HG02970 (cell line): ENCODE measurements around the gene IQSEC2.
A peak's percentile ranks its signal among the peaks of the same experiment; 100 is the strongest.

Experiments
- ATAC-seq: cut with Tn5 transposase; IDR thresholded peaks from one replicate; pipeline ENCODE4 v1.9.1; 2021; ENCODE audit warnings: mild to moderate bottlenecking, moderate library complexity, moderate number of reproducible peaks; ENCODE audit not compliant: unreplicated experiment, low FRiP score

IQSEC2 gene

DNA sequence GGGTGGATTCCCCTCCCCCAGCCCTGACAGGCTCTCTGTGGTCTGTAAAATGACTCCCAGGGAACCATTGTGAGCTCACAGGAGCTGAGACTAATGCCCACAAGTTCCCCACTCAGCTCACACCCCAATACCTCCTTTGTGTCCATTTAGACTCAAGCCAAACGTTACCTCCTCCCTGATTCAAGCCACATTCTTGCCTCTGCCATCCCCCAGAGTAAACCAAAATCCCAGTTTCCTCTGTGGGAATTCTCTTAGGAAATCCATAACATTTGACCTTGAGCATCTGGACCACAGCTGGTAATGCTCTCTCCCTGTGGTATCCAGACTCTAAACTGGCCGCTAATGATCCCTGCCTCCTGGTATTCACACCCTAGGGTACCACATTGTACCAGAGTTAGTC, 30.1 kb downstream of the IQSEC2 start:
- ATAC-seq = no peak

DNA sequence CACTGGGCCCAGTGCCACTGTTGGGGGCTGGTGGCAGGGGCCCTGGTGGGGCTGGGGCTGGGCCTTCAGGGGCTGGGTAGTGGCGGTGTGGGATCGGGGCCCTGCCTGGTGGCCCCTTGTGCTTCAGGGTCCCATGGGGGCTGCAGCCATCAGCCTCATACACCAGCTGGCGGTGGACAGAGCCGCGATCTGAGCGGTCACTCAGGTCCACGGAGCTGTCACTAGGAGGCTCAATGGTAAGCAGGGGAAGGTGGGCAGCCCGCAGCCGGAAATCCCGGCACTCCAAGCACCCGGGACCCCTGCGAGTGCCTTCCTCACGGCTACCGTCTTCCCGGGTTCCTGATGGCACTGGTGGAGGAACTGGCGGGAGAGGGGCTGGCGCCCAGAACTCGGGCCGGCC, 30.8 kb downstream of the IQSEC2 start:
- ATAC-seq = no peak

DNA sequence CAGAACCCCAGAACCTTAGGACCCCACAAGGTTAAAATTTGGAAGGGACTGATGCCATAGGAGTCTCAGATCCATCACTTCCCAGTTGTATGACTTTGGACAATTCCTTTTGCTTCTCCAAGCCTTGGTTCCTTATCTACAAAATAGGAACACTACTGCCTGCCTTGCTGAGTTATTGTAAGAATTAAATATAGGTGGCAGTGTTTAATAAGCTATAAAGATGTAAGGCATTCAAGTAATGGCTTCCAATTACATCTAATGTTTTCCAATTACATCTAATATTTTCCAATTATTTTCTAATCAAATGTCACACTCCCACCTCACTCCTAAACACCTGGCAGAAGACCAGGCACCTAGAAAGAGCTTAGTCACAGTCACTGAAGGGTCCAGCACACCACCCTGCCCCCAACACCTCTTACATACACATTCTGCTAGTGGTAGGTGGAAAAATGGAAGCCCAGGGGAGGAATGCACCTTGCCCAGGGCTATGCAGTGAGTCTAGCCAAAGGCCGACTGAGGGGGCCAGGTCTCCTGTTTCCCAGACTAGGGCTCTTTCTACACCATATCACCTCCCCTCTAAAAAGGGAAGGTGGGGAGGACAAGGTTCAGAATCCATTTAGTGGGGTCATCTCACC, 31.9 kb downstream of the IQSEC2 start:
- ATAC-seq = no peak

DNA sequence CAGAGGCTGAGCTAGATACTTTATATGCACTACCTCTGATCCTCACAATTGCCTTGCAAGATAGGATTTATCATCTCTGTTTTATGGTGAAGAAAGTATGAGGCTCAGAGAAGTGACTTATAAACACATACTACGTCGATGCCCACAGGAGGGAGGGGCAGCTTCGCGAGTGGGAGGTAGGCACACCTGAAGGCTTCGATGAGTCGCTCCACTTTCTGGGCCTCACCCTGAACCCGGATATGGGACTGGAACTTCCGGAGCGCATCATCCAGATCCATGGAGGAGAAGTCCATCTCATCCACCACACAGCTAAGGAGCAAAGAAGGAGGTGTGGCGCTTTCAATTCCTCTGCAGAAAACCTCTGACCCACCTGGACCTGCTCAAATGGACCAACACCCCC, 33.5 kb downstream of the IQSEC2 start:
- no peak for ATAC-seq

DNA sequence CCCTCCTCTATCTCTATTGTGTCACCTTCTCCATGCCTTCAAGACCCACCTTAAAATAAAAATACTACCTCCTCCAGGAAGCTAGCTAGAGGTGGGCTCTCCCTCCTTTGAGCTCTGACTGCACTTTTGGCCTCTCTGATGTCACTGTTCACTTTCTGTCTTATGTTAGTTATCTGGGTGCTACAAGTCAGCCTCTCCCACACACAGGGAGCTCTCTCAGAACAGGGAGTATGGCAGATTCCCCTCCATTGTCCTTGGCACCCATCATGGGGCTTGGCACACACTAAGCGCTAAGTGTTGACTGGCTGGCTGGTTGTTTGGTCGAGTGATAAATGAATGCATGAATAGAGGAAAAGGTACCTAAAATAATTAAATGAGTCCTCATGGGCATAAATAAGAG, 35.2 kb downstream of the IQSEC2 start:
- no peak for ATAC-seq

DNA sequence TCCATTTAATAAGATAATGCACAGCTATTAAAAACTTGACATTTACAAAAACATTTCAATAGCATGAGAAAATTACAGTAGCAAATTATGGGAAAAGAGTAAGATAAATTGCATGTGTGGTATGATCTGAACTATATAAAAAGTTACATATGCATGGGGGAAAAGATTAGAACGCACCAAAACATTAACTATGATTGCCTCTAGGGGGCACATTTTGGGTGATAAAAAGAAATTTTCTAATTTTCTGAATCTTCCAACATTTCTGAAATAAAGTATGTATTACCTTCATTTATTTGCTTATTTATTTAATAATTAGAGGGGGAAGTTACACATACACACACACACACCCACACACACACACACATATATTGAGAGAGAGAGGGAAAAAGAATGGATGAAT, 36.8 kb downstream of the IQSEC2 start:
- no peak for ATAC-seq

DNA sequence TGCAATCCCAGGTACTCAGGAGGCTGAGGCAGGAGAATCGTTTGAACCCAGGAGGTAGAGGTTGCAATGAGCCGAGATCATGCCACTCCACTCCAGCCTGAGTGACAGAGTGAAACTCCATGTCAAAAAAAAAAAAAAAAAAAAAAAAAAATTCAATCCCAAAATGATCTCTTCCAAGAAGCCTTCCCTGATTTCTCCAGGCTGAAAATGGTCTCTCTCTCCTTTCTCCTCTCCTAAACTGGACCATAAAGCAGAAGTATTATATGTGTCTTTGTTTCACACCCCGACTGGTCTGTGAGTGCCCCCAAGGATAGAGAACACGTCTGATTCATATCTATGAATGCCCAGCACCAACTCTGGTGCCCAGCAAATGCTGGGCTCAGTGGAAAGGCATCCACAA, 39.1 kb downstream of the IQSEC2 start:
- ATAC-seq = no peak

DNA sequence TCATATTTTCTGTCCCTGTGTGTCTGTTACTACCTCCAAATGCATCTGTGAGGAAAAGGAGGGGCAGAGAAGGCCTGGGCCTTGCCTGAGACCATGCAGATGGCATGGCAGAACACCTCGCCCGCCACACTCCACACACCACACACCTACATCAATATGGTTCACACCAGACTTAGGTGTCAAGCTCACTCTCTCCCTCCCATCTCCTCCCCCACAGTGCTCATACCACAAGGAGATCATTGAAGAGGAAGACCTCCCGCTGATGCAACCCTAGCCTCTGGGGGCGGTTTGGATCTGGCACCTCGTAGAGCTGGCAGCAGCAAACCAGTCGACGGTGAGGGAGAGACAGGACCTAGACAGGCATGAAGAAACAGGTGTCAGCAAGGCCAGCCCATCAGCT, 39.8 kb downstream of the IQSEC2 start:
- ATAC-seq = no peak

DNA sequence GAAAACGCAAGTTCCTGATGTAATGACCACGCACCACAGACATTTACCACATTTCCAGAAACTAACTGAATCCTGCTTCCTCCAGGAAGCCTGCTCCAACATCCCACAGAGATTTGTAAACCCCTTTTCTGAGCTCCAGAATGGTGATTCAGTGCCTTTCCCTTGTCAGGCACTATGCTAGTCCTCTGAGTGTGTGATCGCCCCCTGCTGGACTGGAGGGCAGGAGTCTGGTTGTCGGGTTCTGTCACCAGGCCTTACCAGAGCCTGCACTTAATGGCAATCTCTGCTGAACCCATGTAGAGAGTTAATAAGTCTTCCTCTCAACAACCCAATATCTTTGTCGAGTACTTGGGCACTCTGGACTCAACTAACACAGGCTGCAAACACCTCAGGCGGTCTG, 41.9 kb downstream of the IQSEC2 start:
- no peak for ATAC-seq

DNA sequence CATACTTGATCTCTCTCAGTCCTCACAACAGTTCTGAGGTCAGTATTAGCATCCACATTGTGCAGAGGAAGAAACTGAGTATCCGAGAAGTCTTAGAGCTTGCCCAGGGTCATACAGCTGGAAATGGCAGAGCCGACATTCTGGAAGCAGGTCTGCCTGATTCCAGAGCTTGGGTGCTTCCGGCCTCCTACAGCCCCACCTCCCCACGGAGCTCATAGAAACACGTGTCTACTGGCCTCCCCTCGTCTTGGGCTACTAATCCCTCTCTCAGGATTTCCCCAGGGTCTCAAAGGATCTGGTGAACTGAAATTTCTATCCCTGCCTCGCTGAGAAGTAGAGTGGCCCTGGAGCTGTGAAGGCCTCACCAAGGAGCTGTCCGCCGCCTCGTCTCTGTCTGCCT, 44.3 kb downstream of the IQSEC2 start:
- no peak for ATAC-seq

DNA sequence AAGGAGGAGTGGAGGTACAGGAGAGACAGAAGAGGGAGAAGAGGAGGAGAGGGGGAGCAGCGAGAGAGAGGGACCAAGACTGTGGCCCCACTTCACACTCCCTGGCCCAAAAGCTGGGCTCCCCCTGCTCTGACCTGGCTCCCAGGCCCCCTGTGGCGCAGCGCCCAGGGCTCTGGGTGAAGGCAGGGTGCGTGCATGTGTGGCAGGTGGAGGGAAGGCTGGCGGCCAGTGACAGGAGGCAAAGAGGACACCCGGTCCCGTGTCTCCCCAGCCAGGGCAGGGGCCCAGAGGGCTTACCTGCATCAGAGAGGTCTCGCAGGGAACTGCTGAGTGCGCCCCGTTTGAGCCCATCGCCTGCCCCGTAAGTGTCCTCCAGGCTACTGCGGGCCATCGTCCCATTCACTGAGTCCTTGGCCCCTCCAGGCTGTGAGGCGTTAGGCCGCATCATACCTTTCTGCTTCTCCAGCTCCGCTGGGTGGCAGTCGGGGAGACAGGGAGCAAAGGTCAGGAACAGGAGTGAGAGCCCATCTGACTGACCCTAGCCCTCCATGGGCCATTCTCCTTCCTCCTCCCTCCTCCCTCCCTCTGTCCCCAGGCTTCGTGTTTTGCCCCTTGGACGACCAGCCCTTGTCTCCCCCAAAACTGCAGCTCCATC, 45.2 kb downstream of the IQSEC2 start:
- ATAC-seq = no peak

DNA sequence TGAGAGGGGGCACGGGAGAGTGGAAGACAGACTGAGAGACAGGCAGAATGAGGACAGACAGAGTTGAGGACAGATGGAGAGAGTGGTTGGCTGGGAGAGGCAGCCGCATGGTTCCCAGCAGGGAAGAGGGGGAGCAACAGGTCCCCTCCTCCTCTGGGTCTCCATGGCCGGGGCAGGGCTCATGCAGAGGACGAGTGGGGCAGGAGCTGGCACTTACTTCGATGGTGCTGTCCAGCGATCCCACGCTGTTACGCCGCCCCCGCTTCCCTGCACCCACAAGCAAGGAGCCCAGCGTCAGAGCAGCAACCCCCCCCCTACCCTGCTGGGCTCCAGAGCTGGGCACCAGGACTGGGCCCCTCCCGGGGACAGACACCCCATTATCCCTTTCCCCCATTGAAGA, 45.8 kb downstream of the IQSEC2 start:
- ATAC-seq = no peak

DNA sequence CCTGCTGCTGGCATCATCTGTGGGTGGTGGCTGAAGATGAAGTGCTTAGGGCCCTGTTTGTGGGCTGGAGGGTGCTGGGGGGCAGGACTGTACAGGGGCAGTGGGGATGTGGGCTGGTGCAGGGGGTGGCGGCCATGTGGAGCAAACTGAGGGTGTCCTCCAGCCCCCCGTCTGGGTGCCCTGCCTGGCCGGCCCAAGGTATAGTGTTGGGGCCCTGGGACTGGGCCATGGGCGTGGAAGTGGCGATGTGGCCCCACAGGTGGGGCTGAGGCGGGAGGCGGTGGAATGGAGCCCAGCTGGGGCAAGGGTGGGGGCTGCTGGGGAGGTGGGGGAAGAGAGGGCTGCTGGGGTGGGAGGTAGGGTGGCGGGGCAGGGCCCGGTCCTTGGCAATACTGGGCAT, 46.9 kb downstream of the IQSEC2 start:
- no peak for ATAC-seq

DNA sequence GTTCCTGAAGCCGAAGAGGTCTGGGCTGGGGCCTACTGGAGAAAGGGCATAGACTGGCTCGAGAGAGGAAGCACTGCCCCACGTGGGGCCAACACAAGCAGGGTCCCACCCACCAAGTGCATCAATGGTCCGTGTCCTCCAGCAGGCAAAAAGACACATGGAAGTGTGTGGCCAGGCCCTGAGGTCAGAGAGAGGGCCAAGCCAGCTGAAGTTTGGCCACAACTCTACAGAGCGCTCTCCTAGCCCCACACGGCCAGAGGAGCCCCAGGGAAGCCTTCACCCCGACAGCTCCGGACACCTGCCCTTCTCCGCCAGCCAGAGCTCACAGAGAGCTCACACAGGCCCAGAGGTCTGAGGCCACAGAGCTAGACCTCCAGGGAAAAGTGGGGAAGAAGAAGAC, 47.8 kb downstream of the IQSEC2 start:
- ATAC-seq = no peak

DNA sequence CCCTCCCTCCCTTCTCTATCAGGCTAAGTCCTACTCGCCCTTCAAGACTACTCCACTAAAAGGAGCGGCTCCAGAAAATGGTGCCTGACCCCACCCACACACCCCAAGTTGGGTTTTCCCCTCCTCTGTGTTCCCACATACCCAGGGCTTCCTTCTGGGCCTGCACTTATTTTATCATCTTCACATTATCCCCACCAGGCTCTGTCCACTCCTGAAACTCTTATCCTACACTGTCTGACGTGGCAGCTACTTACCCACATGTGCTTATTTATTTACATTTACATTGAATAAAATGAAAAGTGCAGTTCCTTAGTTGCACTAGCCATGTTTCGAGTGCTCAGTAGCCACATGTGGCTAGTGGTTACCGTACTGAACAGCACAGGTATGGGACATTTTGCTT, 51.3 kb downstream of the IQSEC2 start:
- ATAC-seq = no peak

DNA sequence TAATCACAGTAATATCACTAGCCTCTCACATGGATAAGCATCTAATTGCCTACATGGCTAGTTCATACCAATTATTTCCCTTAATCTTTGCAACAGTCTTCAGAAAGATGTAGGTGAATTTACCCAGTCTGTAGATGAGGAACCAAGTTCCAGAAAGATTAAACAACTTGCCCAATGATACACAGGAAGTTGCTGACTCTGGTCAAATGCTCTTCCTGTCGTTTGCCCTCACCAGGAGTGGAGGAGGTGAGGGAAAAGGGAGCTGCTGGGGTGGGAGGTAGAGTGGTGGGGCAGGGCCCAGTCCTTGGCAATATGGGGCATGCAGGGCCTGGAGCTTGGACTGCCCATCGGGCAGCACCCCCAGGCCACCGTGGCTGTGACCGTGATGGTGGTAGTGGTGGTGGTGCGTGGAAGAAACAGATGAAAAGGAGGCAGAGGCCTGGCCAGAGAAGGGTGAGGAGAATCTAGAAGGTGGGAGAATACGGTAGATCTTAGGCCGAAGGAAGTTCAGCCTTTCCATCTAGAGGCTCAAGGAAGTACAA, 54.1 kb downstream of the IQSEC2 start:
- no peak for ATAC-seq

DNA sequence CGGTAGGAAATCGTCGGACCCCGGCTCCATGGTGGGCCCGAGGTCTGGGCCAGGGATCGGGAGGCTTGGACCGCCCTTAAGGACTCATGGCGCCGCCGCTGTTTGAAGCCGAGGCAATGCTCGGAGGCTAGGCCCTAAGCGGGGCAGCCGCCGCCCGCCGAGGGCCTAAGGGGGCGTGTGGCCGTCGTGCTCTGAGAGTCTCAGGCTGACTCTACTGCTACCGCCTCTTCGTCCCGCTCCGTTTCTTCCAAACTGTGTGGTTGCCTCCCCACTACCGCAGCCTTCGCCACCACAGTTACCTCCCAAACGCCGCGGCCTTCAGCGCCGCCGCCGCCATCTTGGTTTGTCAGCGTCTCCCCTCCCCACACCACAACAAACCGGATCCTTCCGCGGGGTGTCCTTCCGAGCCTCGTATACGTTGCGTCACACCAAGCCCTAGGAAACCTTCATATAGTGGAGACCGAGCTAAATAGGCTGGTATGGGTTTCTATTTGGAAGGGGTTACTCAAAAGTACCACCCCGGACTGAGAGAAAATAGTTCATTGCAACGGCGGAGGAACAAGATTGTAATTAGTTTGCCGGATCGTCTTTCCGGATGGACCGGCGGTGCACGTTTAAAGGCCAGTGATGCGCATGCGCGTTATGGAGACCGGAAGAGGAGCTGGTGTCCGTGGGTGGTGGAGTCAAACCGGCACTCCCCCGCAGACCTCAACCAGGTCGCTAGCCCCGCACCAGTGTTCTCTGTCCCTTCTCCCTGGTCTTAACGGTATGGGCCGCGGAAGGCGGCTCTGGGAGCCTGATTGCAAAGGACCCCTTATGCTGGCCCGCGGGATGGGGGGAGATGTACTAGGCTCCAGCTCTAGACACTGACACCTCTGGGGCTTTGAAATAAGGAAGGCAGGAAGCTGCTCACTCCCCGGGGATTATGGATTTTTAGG, 56.3 kb downstream of the IQSEC2 start, which contains the start of gene KDM5C:
Gene KDM5C, minus strand, starts transcription at position 348 of the 938 bp plus-strand sequence. Its CDS starts 318 bp downstream, at position 30.
- peak; percentile 86 for ATAC-seq

DNA sequence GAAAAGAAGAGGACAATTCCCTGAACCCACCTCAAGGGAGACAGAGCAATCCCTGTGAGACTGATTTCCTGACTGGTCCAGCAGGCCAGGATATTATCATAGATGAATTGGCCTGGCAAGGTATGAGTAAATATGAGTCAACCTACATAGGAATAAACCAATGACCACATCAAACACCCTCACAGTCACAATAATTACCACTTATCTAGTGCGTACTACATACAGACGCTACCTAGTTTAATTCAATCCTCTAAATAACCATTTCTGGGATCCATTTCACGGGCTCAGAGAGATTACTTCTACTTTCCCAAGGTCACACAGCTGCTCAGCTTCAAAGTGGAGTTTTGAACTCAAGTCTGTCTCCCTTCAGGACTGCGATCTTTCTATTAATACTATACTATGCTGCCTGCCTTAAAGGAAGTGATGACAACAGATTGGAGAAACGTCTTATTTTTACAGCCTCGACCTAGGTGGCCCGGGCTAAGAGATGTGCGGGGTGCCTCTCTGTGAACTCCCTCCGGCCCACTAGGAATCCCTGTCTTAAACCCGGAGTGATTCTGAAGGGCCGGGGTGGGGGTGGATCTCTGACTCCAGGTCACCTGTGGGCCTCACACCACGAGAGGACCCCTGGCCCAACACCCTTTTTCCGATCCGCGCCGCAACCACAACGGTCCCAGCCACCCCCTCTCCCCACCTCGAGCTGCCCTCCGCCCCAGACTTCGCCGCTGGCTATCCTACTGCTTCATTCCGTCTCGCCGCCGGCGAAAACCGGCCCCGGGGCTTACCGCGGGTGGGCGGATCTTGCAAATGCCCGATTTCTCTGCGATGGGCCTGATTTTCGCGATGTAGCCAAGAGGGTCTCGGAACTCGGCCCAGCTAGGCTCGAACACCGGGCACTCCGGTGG, 57.2 kb downstream of the IQSEC2 start:
- ATAC-seq = no peak

DNA sequence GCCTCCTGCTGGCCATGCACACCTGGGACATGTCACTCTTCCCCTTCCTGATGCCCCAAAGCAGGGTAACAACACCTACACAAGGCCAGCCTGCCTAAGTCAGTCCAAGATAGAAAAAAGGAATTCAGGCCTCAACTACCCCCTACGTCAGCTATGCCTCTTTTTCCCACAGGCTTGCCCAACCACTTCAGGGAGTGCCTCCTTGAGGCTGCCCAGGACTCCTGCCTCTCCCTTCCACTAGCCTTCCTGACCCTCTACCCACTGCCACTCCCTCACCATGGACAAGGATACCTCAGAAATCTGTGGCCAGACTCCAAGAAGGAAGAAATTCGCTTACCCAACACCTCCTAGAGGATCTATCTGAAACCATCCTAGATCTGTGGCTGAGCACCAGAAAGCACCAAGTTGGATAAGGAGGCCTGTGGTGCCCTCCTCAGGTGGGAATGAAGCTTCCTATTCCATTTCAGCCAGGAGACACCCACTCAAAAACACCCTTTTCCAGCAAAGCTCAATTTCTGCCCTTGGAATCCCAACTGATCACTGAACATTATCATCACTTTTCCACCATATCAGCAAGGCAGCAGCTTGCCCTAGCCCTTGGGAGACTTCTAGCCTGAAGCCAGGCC, 58.2 kb downstream of the IQSEC2 start:
- no peak for ATAC-seq
